Forelimb muscle (tissue), 1 donor: ENCODE results near the gene HDAC4. TPM values are rescaled to one million over a fixed set of nuclear protein-coding genes. Genes with fewer than 3 reads are reported as not detected.
"Not testable (repeated sequence)": the region's sequence is repeated elsewhere in the genome, so short reads cannot be mapped to it uniquely, and the experiment has no call there.

Experiments used
- DNase-seq: peaks from one replicate; pipeline ENCODE4 v3.0.0-alpha.2; 2013; ENCODE audit warnings: low read depth
- polyA plus RNA-seq: library from polyadenylated mRNA; unstranded; fragments of 120-200 nt; gene quantifications from one replicate; pipeline ENCODE4 v1.2.1, GENCODE V29; 2013; ENCODE audit not compliant: insufficient read length

The HDAC4 gene
- polyA plus RNA-seq, 1 donor: 12.6 TPM

GRCh38 chr2:239282448-239283287 lies 118.2 kb downstream of the HDAC4 start:
- no peak for DNase-seq

GRCh38 chr2:239280296-239281017 lies 120.4 kb downstream of the HDAC4 start:
- DNase-seq: not testable (repeated sequence)

- no peak for DNase-seq
Measured at GRCh38 chr2:239279508-239280295, 121.1 kb downstream of the HDAC4 start.

- DNase-seq: no peak
Measured at GRCh38 chr2:239278941-239279365, 121.9 kb downstream of the HDAC4 start.

- no peak for DNase-seq
Measured at GRCh38 chr2:239278361-239278760, 122.5 kb downstream of the HDAC4 start.

GRCh38 chr2:239277401-239278085 lies 123.3 kb downstream of the HDAC4 start:
- no peak for DNase-seq

- DNase-seq: no peak
Measured at GRCh38 chr2:239276851-239277250, 124.0 kb downstream of the HDAC4 start.

GRCh38 chr2:239275847-239276831 lies 124.7 kb downstream of the HDAC4 start:
- no peak for DNase-seq

- no peak for DNase-seq
Measured at GRCh38 chr2:239275044-239275685, 125.7 kb downstream of the HDAC4 start.

GRCh38 chr2:239274391-239275043 lies 126.3 kb downstream of the HDAC4 start:
- DNase-seq: no peak

- DNase-seq: no peak
Measured at GRCh38 chr2:239273280-239274234, 127.3 kb downstream of the HDAC4 start.

- DNase-seq: no peak
Measured at GRCh38 chr2:239272626-239273025, 128.2 kb downstream of the HDAC4 start.

GRCh38 chr2:239271882-239272281 lies 128.9 kb downstream of the HDAC4 start:
- DNase-seq: no peak

GRCh38 chr2:239271471-239271870 lies 129.3 kb downstream of the HDAC4 start:
- no peak for DNase-seq

- DNase-seq: no peak
Measured at GRCh38 chr2:239269916-239270315, 130.9 kb downstream of the HDAC4 start.

GRCh38 chr2:239269173-239269885 lies 131.5 kb downstream of the HDAC4 start:
- no peak for DNase-seq

- DNase-seq: no peak
Measured at GRCh38 chr2:239268549-239268948, 132.3 kb downstream of the HDAC4 start.
